ENCODE measurements around the gene BEST1.
A peak's percentile ranks its signal among the peaks of the same experiment; 100 is the strongest.
"Not testable (repeated sequence)": the region's sequence is repeated elsewhere in the genome, so short reads cannot be mapped to it uniquely, and the experiment has no call there.

BEST1 gene

DNA sequence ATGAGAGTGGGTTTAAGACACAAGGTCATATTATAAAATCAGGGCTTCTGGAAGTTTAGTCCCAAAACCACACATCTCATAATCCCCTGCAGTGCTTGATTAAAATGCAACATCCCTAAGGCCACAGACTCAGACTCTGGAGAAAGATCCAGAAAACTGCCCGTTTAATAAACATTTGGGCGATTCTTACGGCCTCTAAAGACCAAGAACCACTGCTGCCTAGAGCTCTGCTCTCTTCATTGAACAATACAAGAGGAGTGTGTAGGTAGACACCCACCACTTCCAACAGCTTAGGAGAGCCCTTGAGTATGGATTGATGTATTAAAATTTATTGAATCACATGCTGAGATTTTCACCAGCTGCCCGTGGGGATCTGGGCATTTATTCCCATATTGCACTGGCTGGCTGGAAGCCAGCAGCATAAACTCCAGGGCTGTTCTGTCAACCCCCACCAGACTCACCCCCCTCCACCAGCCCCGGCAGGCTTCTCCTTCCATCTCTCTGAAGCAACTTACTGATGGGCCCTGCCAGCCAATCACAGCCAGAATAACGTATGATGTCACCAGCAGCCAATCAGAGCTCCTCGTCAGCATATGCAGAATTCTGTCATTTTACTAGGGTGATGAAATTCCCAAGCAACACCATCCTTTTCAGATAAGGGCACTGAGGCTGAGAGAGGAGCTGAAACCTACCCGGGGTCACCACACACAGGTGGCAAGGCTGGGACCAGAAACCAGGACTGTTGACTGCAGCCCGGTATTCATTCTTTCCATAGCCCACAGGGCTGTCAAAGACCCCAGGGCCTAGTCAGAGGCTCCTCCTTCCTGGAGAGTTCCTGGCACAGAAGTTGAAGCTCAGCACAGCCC, 749 bp upstream of the BEST1 start:
- peak; percentile 99 for DNase-seq (ENCODE audit: low read depth, low spot score)
- H3K9me3 ChIP-seq (ENCODE audit: low read depth, low read length), result no peaks in the 10 kb centered on the region
- peak overlapping the region; percentile 99 for H3K27ac ChIP-seq
- peak overlapping the region; percentile 93 for H3K9ac ChIP-seq (ENCODE audit: insufficient read length)
- peak; percentile 47; the same call in 1 of the 2 replicates for TF ChIP-seq POLR2AphosphoS5 (IDR thresholded peaks at IDR 0.05; ENCODE audit: borderline replicate concordance, low read depth, low read length)
- no peak for TF ChIP-seq EZH2 (IDR thresholded peaks at IDR 0.05)
- TF ChIP-seq FOXP2 (optimal IDR thresholded peaks at IDR 0.05; ENCODE audit: control extremely low read depth, extremely low read length, insufficient read depth), result no peak
- H3K36me3 ChIP-seq (ENCODE audit: insufficient read depth, low read length), result no peaks in the 10 kb centered on the region
- peak overlapping the region; percentile 72 for H3K4me3 ChIP-seq

- no peak overlapping the region for H3K9ac ChIP-seq (ENCODE audit: insufficient read length)
- no peak for DNase-seq (ENCODE audit: low read depth, low spot score)
- no peak overlapping the region for H3K4me3 ChIP-seq
- TF ChIP-seq EZH2 (IDR thresholded peaks at IDR 0.05) (no peak), FOXP2 (optimal IDR thresholded peaks at IDR 0.05; ENCODE audit: control extremely low read depth, extremely low read length, insufficient read depth) (no peak), POLR2AphosphoS5 (IDR thresholded peaks at IDR 0.05; ENCODE audit: borderline replicate concordance, low read depth, low read length) (no peak)
- no peaks in the 10 kb centered on the region for H3K9me3 ChIP-seq (ENCODE audit: low read depth, low read length)
- H3K27ac ChIP-seq, result no peak overlapping the region
- no peaks in the 10 kb centered on the region for H3K36me3 ChIP-seq (ENCODE audit: insufficient read depth, low read length)
Observed at GRCh38 chr11:61951484-61952135, 1.5 kb downstream of the BEST1 start.

GRCh38 chr11:61952882-61953281, 2.7 kb downstream of the BEST1 start:
- no peak overlapping the region for H3K4me3 ChIP-seq
- no peak overlapping the region for H3K9ac ChIP-seq (ENCODE audit: insufficient read length)
- TF ChIP-seq POLR2AphosphoS5 (IDR thresholded peaks at IDR 0.05; ENCODE audit: borderline replicate concordance, low read depth, low read length), result no peak
- DNase-seq (ENCODE audit: low read depth, low spot score), result no peak
- no peaks in the 10 kb centered on the region for H3K9me3 ChIP-seq (ENCODE audit: low read depth, low read length)
- H3K27ac ChIP-seq, result no peak overlapping the region
- no peaks in the 10 kb centered on the region for H3K36me3 ChIP-seq (ENCODE audit: insufficient read depth, low read length)

DNA sequence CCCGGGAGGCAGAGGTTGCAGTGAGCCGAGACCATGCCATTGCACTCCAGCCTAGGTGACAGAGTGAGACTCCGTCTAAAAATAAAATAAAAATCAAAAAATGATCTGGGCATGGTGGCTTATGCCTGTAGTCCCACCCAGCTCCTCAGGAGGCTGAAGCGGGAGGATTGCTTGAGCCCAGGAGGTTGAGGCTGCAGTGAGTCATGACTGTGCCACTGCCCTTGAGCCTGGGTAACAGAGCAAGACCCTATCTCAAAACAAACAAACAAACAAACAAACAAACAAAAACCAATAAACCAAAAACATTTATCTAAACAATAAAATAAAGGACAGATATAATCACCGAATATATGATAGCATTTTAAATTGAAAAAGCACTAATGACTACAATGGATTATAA, 3.5 kb downstream of the BEST1 start:
- H3K36me3 ChIP-seq (ENCODE audit: insufficient read depth, low read length); H3K27ac ChIP-seq; H3K9ac ChIP-seq (ENCODE audit: insufficient read length); H3K9me3 ChIP-seq (ENCODE audit: low read depth, low read length); H3K4me3 ChIP-seq; DNase-seq (ENCODE audit: low read depth, low spot score): not testable (repeated sequence)

DNA sequence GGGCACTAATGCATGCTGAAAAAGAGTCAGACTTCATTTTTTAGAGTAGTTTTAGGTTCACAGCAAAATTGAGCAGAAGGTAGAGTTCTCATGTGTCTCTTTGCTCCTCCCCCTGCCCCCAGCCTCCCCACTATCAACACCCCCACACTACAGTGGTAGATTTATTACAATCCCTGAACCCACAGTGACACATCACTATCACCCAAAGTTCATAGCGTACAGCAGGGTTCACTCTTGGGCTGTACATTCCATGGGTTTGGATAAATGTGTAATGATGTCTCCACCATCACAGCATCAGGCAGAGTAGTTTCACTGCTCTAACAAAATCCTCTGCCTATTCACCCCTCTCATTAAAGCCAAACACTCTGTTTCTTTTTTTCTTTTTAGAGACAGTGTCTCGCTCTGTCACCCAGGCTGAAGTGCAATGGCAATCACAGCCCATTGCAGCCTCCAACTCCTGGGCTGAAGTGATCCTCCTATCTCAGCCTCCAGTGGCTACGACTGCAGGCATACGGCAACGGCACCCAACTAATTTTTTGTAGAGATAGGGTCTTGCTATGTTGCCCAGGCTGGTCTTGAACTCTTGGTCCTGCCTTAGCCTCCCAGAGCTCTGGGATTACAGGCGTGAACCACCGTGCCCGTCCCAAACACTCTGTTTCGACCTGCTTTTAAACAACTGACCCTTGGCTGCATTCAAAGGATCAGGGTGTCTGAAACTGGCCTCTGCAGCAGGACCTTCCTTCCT, 4.1 kb downstream of the BEST1 start:
- Histone ChIP-seq H3K9me3 (ENCODE audit: low read depth, low read length) (no peaks in the 10 kb centered on the region), H3K36me3 (ENCODE audit: insufficient read depth, low read length) (no peaks in the 10 kb centered on the region), H3K9ac (ENCODE audit: insufficient read length) (no peak overlapping the region), H3K27ac (no peak overlapping the region; the same call in 1 of the 2 replicates), H3K4me3 (no peak overlapping the region)
- DNase-seq (ENCODE audit: low read depth, low spot score), result no peak
- no peak for TF ChIP-seq EZH2 (IDR thresholded peaks at IDR 0.05)
- no peak for TF ChIP-seq POLR2AphosphoS5 (IDR thresholded peaks at IDR 0.05; ENCODE audit: borderline replicate concordance, low read depth, low read length)
- TF ChIP-seq FOXP2 (optimal IDR thresholded peaks at IDR 0.05; ENCODE audit: control extremely low read depth, extremely low read length, insufficient read depth), result no peak

DNA sequence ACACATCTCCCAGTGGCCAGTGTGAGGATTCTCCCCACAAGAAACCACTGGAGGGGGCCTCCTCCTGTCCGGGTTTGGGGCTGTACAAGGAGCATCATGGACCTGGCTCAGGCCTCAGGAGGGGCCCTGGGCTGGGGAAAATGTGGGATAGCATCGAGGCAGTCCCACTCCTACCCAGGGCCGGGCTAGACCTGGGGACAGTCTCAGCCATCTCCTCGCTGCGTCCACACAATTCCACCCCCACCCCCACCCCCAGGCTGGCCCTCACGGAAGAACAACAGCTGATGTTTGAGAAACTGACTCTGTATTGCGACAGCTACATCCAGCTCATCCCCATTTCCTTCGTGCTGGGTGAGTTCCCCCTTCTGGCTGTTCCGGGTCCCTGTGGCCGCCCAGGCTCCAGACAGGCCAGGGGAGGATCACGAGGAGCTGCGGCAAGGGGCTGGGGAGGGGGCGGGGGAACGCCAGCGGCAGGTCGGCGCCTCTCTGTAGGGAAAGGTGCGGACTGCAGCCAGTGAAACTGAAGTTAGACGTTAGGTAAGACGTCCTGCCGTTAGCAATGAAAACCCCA, 4.8 kb downstream of the BEST1 start:
- no peak for DNase-seq (ENCODE audit: low read depth, low spot score)
- no peak for TF ChIP-seq POLR2AphosphoS5 (IDR thresholded peaks at IDR 0.05; ENCODE audit: borderline replicate concordance, low read depth, low read length)
- TF ChIP-seq EZH2 (IDR thresholded peaks at IDR 0.05), result no peak
- no peak for TF ChIP-seq FOXP2 (optimal IDR thresholded peaks at IDR 0.05; ENCODE audit: control extremely low read depth, extremely low read length, insufficient read depth)
- Histone ChIP-seq H3K4me3 (no peak overlapping the region), H3K9me3 (ENCODE audit: low read depth, low read length) (no peaks in the 10 kb centered on the region), H3K27ac (no peak overlapping the region), H3K36me3 (ENCODE audit: insufficient read depth, low read length) (no peaks in the 10 kb centered on the region), H3K9ac (ENCODE audit: insufficient read length) (no peak overlapping the region)

GRCh38 chr11:61955422-61956135, 5.4 kb downstream of the BEST1 start:
- no peak overlapping the region for H3K9ac ChIP-seq (ENCODE audit: insufficient read length)
- TF ChIP-seq FOXP2 (optimal IDR thresholded peaks at IDR 0.05; ENCODE audit: control extremely low read depth, extremely low read length, insufficient read depth) (no peak), POLR2AphosphoS5 (IDR thresholded peaks at IDR 0.05; ENCODE audit: borderline replicate concordance, low read depth, low read length) (no peak), EZH2 (IDR thresholded peaks at IDR 0.05) (no peak)
- H3K9me3 ChIP-seq (ENCODE audit: low read depth, low read length), result no peaks in the 10 kb centered on the region
- no peak overlapping the region for H3K4me3 ChIP-seq
- no peak overlapping the region for H3K27ac ChIP-seq
- DNase-seq (ENCODE audit: low read depth, low spot score), result no peak
- no peaks in the 10 kb centered on the region for H3K36me3 ChIP-seq (ENCODE audit: insufficient read depth, low read length)
